NCI-H510A treated with DMSO at 0.1 percent for 48 hours (cell line): ENCODE data around the gene MFAP4.

Experiments
- DNase-seq: peaks from one replicate; lab custom pipeline; 2025; lab: John Stamatoyannopoulos, UW

The MFAP4 gene, protein sequence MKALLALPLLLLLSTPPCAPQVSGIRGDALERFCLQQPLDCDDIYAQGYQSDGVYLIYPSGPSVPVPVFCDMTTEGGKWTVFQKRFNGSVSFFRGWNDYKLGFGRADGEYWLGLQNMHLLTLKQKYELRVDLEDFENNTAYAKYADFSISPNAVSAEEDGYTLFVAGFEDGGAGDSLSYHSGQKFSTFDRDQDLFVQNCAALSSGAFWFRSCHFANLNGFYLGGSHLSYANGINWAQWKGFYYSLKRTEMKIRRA

DNA sequence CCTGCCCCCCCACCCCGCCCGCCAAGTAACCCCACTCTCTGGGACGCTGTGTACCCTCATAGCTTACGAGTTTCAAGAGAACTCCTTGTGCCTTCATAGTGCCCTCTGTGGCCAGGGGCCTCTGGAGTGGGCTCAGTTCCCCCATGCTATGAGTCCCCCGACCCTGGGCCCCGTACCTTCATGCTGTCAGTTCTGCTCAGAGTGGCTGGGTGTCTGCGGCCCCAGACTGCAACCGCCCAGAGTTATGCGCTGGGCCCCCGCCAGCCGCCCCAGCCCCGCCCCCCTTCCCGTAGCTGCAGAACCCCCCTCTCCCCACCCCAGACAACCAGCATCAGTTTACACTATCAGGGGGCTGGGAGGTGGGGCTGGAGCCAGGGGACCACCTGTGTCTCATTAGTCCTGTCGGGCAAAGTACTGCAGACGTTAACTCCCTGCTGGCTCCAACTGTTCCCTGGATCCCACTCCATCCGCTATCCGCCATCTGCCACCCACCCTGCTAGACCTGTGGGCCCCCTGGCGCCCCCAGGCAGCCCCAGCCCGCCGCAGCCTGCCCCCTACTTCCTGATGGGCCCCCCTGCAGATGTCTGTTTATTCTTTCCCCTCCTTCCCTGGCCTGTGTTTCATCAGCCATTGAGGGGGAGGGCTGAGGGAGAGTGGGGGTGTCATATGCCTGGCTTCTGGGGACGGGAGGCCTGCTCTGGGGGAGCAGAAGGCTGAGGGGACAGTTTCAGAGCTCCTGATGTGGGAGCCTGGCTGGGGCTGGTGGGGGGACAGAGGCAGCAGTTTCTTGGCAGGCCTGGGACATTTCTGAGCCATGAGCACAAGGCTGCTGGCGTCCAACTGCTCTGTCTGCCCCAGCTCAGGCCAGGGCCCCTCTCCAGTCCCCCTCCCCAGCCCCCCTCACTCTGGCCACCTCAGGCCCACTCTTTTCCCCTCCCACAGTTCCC, at the start of gene MFAP4:
MFAP4 (minus strand) TSS at position 217 of the 947 bp plus-strand sequence; CDS start at position 182, 35 bp downstream.
- DNase-seq = no peak

DNA sequence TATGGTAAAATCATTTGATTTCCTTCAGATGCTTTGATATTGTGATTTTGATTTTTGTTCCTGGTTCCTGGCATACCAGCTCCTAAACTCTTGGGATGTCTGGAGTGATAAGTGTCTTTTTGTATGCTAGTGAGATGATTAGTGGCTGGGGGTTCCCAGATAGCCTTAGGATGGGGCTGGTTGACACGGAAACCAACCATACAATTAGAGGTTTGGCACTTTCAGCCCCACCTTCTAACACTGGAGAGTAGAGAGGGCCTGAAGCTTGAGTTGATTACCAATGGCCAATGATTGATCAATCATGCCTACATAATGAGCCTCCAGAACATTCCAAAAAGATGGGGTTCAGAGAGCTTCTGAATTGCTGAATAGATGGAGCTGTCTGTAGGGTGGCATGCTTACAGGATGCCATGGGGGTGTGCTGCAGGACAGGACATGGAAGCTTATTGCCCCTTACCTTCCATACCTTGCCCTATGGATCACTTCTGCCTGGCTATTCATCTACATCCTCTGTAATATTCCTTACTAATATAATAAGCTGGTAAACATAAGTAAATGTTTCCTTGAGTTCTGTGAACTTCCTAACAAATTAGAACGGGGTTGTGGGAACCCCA, 46.8 kb upstream of the MFAP4 start:
- DNase-seq = no peak

DNA sequence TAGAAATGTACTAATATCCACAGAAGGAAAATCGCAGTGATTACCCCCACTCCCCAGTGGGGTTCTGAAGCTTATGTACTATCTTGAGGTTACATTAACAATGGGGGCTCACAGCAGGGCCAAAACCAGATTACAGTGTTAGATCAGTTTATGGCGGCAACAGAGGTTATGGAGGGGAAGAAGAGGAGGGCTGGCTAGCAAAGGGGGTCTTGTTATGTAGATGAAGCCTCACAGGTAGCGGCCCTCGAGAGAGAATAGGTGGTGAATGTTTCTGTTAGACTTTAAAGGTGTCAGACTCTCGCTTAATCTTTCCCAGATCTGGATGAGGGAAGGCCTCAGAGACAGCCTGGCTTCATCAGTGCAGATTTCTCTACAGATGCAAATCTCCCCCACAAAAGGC, 46.3 kb upstream of the MFAP4 start:
- DNase-seq = no peak

DNA sequence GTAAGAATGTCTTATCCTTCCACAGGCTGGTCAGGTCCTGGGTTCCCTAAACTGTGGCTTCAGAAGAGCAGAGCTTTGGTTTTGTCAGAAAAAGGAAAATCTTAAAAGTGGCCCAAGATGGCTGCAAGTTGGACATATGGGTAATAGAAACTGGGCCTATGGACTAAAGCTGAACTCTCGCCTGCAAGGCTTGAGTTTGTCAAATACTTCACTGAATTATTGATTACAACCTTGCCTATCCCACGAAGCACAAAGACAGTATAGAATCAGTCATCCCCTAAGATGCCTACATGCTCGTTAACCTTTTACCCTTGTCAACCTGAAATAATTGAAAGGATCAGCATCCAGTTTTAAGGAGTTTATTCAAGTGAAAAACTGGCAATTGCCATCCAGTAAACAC, 44.7 kb upstream of the MFAP4 start:
- DNase-seq = no peak

DNA sequence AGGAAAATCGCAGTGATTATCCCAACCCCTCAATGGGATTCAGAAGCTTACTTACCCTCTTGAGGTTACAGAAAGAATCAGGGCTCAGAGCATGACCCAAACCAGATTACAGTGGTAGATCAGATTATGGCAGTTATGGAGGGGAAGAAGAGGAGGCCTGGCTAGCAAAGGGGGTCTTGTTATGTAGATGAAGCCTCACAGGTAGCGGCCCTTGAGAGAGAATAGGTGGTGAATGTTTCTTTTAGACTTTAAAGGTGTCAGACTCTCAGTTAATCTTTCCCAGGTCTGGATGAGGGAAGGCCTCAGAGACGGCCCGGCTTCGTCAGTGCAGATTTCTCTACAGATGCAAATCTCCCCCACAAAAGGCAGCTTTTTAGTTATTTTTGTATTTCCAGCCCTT, 39.6 kb upstream of the MFAP4 start:
- no peak for DNase-seq

DNA sequence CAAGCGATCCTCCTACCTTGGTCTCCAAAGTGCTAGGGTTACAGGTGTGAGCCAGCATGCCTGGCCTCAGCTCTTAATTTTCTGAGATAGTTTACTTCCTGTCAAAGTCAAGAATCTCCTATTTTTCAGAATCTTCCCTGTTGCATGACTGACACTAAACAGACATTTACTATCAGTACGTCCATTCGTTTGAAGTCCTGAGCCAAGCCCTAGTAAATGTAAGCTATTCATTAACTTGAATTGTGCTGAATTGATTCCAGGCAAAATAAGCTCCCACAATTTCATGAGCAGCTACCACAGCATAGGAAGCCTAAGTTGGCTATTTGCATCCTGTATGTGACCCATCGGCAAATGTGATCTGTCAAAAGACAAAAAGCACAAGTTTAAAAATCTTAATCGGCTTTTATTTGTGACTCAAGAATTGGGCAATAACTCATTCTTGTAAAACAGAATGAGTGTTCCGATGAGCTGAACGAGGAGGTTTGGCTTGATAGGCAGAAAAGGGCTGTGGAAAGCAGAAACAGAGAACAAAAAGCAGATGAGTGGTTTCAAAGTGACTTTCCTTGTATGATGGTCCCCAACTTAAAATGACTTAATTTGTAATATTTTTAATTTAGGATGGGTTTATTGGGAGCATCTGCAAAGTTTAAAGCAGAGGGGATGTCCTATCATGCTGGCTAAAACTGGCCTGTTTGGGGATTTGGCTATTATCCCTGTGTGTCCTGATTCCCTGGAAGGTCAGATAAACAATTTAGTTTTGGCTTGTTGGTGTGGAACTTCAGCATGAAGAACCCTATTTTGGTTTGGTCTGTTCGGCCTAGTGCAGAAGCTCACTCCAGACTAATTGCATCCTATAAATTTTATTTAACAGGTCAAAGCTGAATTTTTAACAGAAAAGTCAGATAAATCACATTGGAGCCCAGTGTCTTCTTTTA, 38.2 kb upstream of the MFAP4 start:
- no peak for DNase-seq

DNA sequence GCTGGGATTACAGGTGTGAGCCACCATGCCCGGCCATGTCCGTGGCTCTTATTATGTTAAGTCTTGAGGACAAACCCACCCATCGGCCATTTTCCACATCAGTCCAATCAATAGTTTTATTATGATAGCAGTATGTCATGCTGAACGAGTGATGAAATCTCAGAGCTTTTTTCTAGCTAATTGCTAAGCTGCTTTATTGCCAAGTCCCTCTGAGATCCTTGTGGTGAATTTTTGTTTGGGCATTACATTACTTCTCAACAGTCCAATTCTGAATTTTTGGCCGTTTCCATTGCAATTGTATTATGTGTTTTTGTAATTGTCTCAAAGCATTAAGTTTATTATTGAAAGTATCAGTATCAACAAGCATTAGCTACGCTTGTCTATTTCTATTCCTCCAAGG, 34.9 kb upstream of the MFAP4 start:
- no peak for DNase-seq

DNA sequence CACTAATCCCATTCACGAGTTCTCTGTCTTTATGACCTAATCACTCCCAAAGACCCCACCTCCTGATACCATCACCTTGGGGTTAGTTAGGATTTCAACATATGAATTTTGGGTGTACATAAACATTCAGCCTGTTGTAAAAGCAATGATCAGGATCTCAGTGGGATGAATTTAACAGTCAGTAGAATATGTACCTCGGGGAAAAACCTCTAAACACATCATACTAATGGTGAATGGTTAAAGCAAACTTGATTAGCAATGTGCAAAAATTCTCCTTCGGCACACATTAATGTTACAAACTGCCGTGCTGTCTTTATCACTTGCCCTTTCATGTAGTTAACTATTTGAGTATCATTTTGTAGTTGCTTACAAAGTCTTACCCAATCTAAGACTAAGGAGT, 34.2 kb upstream of the MFAP4 start:
- DNase-seq = no peak

DNA sequence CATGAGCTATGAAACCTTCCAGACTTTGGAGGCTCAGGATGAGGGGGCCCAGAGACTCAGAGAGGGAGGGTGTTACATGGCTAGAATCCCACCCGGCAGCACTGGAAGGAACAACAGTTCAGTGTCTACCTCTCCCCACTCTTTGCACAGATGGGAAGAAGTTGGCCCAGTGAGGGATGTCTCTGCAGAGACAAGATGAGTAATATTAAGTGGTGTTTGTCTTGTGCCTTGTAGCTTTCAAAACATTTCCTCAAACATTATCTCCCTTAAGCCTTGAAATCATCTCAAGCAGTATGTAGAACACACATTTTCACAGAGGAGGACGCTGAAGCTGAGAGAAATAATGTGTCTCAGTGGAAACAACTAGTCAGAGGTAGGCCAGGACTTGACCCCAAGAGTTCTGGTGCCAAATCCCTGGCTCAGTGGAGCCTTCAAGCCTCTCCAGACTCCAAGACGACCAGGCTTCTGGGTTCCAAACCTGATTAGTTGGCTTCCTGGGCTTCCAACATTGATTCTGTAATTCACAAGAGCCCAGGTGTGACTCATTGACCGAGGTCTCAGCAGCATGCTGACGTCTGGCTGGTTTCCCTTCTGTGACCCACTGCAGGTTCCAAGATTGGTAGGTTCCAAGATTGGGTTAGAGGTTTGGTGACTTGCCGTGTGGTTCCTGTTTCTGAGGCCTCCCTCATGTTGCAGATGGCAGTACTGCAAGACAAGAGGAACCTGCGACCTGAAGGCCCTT, 31.4 kb upstream of the MFAP4 start:
- no peak for DNase-seq

DNA sequence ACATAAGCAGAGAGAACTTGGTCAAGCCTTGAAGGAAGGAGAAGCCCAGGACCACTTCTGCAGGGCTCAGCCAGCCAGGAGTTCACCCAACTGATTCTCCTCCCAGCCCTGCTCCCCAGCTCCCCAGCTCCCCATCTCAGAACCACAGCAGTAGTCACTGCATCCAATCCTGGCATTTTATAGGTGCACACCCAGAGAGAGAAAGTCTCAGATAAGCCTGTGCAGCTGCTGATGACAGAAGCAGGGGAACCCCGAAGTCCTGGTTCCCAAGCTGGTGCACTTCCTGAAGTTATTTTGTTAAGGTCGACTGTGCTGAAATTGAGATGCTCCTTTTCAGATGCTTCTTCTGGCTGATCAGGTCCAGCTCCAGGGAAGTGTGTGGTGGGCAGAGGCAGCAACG, 30.6 kb upstream of the MFAP4 start:
- DNase-seq = no peak

DNA sequence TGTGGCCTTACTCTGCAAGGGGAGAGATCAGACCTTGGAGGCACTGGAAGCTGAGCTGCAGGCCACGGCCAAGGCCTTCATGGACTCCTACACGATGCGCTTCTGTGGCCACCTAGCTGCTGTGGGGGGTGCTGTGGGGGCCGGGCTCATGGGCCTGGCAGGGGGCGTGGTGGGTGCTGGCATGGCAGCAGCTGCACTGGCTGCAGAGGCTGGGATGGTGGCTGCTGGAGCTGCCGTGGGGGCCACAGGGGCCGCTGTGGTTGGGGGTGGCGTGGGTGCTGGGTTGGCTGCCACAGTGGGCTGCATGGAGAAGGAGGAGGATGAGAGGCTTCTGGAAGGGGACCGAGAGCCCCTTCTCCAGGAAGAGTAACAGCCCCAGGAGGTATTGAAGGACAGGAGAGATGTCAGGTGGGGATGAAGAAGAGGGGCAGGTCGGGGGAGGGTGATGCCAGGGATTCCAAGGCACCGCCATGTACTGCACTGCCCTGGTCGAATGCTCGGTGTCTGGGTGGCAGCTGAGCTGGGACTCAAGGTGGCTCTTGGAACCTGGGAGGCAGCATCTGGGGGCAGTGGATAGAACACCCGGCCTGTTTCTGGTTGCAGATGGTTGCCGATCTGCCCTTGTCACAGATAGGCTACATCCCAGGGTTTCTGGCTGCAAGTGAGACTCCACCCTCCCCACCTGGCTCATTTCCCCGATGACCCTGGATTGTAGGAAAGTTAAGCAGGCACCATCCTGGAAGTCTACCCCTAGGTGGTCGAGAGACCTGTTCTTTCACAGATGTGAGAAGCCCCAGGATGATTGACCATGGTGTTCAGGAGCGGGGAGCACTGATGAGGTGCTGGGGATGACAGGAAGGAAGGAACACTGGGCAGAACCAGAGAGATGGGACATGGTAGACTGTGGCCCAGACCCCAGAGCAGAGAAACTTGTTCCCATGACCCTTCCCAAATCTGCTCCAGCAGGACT, 29.1 kb upstream of the MFAP4 start:
- DNase-seq = no peak

DNA sequence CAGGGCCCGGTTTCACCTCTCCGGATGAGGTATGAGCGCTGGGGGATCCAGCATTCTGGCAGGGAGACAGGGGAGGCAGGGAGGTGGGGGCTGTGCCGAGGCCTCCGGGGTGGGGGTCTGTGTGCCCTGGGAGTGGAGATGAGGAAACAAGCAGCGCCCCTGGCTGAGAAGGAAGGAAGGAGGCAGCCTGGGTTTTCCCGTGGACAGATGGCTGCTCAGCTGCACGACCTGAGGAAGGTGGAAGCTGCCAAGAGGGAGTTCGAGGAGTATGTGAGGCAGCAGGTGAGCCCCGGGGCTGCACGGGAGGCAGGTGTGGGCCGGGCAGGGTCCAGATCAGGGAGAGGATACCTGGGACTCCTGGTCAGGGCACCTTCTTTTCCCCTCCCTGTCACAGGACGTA, 28.3 kb upstream of the MFAP4 start:
- no peak for DNase-seq

DNA sequence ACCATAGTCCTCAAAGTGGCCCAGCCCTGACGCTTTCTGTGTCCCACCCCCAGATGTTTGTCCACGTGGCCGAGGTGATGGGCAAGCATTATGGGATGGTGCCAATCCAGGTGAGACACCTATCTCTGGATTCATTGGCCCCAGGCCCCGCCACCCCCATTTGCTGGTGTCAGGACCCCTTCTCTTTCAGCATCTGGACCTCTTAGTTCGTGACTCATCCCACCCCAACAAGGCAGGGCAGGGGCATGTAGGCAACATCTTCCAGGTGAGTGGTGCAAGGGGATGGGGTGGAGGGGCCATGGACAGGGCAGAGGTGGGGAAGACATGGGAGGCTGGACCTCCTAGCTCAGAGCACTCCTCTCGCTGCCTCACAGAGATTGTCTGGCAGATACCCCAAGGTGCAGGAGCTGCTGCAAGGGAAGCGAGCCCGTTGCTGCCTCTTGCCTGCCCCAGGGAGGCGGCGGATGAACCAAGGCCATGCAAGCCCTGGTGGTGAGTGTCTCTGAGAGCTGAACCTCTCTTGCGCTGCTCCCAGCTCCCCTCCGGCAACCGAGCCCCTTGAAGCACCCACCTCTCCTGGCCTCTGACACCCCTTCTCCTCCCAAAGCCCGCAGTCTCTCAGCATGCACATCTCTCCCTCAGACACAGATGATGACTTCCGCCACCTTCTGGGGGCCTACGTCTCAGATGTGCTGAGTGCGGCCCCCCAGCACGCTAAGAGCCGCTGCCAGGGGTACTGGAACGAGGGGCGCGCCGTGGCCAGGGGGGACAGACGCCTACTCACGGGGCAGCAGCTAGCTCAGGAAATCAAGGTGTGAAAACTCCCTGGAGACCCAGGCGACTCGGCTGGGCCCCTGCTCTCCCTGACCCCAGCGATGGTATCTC, 27.6 kb upstream of the MFAP4 start:
- DNase-seq = no peak

DNA sequence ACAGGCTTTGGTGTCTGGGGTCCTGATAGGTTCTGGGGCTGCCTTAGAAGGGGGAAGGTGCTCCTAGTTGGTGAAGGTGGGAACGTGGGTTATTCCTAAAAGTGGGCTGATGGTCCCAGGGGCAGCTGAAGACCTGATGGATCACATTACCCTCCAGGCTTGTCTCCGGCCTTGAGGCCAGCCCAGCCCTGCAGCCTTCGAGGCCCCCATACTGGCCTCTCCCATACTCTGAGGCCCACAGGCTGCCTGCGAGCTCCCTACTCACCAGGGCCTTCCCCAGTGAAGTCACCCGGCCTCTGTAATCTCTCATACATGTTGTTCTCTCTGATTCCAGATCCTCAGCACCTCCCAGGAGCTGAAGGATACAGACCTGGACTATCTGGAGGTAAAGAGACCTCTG, 26.8 kb upstream of the MFAP4 start:
- DNase-seq = no peak

DNA sequence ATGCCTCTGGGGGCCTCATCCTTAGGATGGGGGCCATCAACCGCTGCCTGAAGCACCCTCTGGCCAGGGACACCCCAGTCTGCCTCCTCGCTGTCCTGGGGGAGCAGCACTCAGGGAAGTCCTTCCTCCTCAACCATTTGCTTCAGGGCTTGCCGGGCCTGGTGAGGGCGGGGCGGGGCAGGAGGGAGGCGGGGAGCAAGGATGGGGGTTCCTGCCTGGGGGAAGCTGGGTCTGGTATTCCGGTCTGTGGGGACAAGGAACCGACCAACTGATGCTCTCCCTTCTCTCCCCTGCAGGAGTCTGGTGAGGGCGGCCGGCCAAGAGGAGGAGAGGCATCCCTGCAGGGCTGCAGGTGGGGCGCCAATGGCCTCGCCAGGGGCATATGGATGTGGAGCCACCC, 26.0 kb upstream of the MFAP4 start:
- DNase-seq = no peak

DNA sequence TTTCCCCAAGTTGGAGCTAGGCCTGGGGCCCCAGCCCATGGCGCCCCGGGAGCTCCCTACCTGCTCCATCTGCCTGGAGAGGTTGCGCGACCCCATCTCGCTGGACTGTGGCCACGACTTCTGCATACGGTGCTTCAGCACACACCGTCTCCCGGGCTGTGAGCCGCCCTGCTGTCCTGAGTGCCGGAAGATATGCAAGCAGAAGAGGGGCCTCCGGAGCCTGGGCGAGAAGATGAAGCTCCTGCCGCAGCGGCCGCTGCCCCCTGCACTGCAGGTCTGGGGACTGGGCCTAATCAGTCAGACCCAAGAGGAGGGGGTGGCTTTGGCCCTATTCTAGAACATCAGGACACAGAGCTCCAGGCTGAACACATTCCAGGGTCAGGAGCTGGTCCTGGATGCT, 25.5 kb upstream of the MFAP4 start:
- no peak for DNase-seq

DNA sequence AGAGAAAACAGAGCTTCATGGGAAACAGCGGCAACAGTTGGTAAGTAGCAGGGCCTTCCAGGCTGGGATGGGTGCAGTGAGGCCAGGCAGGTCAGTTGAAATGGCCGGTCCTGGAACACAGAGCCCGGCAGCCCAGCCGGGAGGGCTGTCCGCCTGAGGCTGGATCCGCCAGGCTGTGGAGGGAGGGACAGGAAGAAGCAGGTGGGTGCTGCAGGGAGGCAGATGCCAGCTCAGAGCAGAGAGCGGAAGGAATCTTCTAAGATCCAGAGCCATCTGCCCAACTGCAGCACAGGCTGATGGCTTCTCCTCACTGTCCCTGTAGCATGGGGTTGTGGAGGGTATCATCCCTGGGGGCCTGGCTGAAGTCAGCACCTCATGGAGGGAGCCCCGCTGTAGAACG, 24.6 kb upstream of the MFAP4 start:
- no peak for DNase-seq

DNA sequence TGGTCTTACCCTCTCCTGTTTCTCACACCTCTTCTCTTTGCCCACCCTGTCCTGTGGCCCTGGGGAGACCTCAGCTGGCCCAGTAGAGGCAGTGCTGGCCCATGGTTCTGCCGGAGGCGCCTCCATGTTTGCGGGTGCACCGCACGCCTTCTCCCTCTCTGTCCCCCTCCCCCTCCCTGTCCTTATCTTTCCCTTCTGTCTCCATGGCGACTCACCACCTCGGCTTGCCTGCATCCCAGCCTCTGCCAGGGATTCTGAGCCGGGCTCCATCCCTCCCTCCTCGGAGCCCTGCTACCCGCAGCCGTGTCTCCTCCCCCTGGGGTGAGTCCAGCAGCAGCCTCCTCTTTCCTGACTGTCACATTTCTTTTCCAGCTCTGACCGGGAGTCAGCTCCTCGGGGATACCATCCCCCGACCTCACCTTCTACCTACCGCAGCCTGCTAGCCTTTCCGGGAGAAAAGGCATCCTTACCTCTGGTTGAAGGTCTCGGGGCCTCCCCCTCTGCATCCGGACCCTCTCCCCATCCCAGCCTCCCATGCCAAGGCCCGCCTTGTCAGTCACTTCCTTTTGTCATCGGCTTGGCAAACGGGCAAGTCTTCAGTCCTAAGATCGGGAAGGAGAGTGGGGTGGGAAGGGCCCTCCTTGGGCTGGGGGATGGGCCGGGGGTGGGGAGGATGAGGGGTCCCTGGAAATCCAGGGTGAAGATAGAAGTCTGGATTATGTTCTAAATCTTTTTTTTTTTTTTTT, 24.1 kb upstream of the MFAP4 start, which contains the start of gene RNF112:
RNF112 (plus strand) TSS at position 358 of the 746 bp plus-strand sequence; CDS start at position 535, 177 bp downstream.
- no peak for DNase-seq
